Smooth muscle cell of the brain vasculature (primary cell): ENCODE measurements around the gene IL1B.
"Not testable (repeated sequence)": the region's sequence is repeated elsewhere in the genome, so short reads cannot be mapped to it uniquely, and the experiment has no call there.

Experiments used
- DNase-seq: peaks from one replicate; pipeline ENCODE4 v3.0.0-alpha.2; 2012; ENCODE audit warnings: low read depth, low spot score

IL1B gene

GRCh38 chr2:112850588-112850987 lies 14.0 kb upstream of the IL1B start:
- DNase-seq, result no peak

GRCh38 chr2:112849956-112850355 lies 13.4 kb upstream of the IL1B start:
- no peak for DNase-seq

GRCh38 chr2:112848833-112849232 lies 12.3 kb upstream of the IL1B start:
- no peak for DNase-seq

GRCh38 chr2:112846031-112846430 lies 9.5 kb upstream of the IL1B start:
- no peak for DNase-seq

- DNase-seq, result no peak
Observed at GRCh38 chr2:112843836-112844235, 7.3 kb upstream of the IL1B start.

GRCh38 chr2:112843288-112843687 lies 6.7 kb upstream of the IL1B start:
- no peak for DNase-seq

- DNase-seq, result no peak
Observed at GRCh38 chr2:112841295-112842044, 4.9 kb upstream of the IL1B start.

GRCh38 chr2:112840068-112840445 lies 3.5 kb upstream of the IL1B start:
- DNase-seq, result no peak

- no peak for DNase-seq
Observed at GRCh38 chr2:112839407-112840067, 3.0 kb upstream of the IL1B start.

GRCh38 chr2:112836163-112836560 lies 417 bp downstream of the IL1B start:
- DNase-seq, result no peak

- DNase-seq, result no peak
Observed at GRCh38 chr2:112835536-112836162, 930 bp downstream of the IL1B start.

- DNase-seq, result no peak
Observed at GRCh38 chr2:112835061-112835501, 1.5 kb downstream of the IL1B start.

- DNase-seq, result no peak
Observed at GRCh38 chr2:112834396-112835037, 2.1 kb downstream of the IL1B start.

GRCh38 chr2:112833976-112834375 lies 2.6 kb downstream of the IL1B start:
- no peak for DNase-seq

- not testable (repeated sequence) for DNase-seq
Observed at GRCh38 chr2:112833639-112833931, 3.0 kb downstream of the IL1B start.

- DNase-seq, result no peak
Observed at GRCh38 chr2:112832841-112833638, 3.5 kb downstream of the IL1B start.

- DNase-seq, result no peak
Observed at GRCh38 chr2:112831946-112832840, 4.4 kb downstream of the IL1B start.

- no peak for DNase-seq
Observed at GRCh38 chr2:112831513-112831845, 5.1 kb downstream of the IL1B start.

GRCh38 chr2:112830682-112831512 lies 5.7 kb downstream of the IL1B start:
- DNase-seq, result no peak
